ENCODE results near the gene HECTD1.
"Not testable (repeated sequence)": the region's sequence is repeated elsewhere in the genome, so short reads cannot be mapped to it uniquely, and the experiment has no call there.

Gene HECTD1

GRCh38 chr14:31093884-31094839 is 113.4 kb downstream of the HECTD1 start:
- not testable (repeated sequence) for DNase-seq (ENCODE audit: low read depth, low spot score)

GRCh38 chr14:31092160-31092708 is 115.4 kb downstream of the HECTD1 start:
- DNase-seq (ENCODE audit: low read depth, low spot score): no peak

DNA sequence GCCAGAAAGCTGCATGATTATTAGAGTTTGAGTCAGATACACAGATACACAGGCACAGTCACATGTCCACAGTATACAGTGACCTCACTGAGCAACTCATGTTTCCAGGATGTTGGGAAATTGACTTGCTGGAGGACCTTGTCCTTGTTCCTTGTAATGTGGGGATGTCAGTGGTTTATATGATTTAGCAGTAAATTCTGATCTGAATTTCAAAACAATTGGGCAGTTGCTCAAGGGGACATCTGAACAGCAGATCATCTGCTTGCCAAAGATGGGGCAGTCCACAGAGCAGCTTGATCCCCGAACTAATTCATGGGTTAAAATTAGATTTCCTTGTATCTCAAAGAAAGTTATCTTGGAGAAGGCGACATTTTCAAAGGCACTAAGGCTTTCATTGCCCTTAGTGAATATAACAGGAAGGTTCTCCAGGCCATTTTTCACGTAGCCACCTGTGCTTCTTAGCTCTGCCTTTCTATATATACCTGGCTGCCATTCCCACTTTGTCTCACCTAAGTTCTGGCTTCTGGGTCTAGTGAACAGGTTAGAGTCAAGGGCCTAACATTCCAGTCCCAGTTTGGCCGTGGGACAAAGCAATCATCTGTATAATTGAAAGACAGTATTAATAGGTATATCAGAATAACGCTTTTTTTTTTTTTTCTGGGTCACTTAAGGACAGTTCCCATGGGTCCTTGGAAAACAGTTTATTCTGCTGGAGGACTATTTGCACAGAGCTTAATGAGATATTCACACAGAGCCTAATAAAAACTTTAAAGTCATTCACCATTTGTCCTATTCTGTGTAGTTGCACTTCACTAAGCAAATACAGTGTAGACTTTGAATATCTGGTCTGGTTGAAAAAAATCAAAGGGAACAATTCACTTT is 116.5 kb downstream of the HECTD1 start:
- peak; percentile 30 for DNase-seq (ENCODE audit: low read depth, low spot score)

DNA sequence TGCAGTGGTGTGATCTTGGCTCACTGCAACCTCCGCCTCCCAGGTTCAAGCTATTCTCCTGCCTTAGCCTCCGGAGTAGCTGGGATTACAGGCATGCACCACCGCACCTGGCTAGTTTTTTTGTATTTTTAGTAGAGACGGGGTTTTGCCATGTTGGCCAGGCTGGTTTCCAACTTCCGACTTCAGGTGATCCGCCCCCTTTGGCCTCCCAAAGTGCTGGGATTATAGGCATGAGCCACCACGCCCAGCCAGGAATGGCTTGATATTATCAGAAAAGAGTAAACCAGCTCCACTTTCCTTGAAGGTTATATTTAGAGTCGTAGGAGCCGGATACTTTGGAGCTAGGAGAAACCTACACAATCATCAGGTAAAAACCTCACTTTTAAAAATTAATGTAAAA is 121.1 kb downstream of the HECTD1 start:
- DNase-seq (ENCODE audit: low read depth, low spot score): not testable (repeated sequence)

DNA sequence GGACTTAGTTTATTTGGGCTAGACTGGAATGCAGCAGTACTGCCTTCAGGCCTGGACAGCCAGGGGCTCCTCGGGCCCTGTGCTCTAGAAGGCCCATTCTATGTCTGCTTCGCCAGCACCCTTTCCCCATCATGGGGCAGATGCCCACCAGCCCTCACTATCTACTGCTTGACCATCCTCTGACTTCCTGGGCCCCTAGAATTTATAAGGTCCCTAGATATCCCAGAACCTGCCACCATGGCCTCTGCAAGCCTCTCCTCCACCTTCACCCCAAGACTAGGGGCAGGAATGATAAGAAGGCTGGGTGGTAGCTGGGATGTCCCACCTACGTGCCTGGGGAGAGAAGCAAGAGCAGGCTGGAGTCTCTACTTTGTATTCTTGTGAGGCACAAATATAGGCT is 122.6 kb downstream of the HECTD1 start:
- DNase-seq (ENCODE audit: low read depth, low spot score): no peak

- no peak for DNase-seq (ENCODE audit: low read depth, low spot score)
Observed at GRCh38 chr14:31084385-31084784, 123.2 kb downstream of the HECTD1 start.

DNA sequence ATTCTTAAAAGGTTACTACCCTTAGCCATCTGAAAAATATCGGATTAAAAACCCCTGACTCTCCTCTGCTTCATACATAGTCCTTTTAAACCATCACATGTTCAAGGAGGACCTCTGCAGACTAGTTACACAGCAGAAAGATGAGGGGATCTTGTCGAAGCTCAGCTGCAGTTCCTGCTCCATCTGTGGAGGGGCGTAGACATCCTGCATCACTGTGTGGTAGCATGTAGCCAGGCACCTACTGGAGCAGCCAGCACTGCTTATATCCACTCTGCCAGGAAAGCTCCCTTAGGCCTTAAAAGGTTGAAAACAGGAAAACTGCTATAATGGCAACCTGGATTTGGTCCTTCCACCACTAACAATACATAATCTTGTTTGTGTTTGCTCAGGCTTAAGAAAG is 123.8 kb downstream of the HECTD1 start:
- DNase-seq (ENCODE audit: low read depth, low spot score): no peak

- DNase-seq (ENCODE audit: low read depth, low spot score): no peak
Observed at GRCh38 chr14:31080484-31080883, 127.1 kb downstream of the HECTD1 start.

DNA sequence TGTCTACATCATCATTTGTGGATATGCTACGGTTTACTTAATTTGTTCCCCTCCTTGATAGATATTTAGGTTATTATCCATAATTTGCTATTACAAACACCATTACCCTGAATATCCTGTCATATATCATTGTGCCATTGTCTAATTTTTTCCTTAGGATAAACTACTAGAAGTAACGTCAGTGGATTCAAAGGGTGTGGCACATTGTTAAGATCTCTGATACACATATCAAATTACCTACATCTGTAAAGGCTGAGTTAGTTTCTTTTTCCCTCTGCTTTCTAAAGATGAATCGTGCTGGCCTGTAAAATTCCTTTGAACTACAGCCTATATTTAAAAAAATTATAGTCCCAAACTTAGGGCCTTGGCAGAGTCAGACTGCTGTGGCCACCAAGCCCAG is 127.5 kb downstream of the HECTD1 start:
- DNase-seq (ENCODE audit: low read depth, low spot score): no peak

GRCh38 chr14:31078766-31079165 is 128.8 kb downstream of the HECTD1 start:
- no peak for DNase-seq (ENCODE audit: low read depth, low spot score)

DNA sequence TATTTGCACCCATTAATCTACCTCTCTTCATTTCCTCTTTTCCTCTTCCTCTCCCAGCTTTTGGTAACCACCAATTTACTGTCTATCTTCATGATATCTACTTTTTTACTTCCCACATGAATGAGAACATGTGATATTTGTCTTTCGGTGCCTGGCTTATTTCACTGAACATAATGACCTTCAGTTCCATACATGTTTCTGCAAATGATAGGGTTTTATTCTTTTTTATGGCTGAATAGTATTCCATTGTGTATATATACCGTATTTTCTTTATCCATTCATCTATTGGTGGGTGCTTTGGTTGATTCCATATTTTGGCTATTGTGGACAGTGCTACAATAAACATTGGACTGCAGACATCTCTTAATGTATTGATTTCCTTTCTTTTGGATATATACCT is 132.4 kb downstream of the HECTD1 start:
- DNase-seq (ENCODE audit: low read depth, low spot score): no peak

GRCh38 chr14:31071151-31071550 is 136.4 kb downstream of the HECTD1 start:
- no peak for DNase-seq (ENCODE audit: low read depth, low spot score)

DNA sequence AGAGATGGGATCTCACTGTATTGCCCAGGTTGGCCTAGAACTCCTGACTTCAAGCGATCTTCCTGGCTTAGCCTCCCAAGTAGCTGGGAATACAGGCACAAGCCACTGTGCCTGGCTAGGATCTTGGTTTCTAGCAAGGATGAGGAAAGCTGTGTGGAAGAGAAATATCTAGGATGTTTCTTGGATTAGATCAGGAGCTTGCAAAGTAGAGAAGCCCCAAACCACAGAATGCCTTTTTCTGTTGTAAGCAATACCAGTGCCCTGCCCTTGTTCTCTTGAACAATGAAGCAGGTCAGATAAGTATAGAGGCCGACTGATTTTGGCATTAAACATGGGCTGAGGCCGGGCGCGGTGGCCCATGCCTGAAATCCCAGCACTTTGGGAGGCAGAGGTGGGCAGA is 137.2 kb downstream of the HECTD1 start:
- no peak for DNase-seq (ENCODE audit: low read depth, low spot score)

DNA sequence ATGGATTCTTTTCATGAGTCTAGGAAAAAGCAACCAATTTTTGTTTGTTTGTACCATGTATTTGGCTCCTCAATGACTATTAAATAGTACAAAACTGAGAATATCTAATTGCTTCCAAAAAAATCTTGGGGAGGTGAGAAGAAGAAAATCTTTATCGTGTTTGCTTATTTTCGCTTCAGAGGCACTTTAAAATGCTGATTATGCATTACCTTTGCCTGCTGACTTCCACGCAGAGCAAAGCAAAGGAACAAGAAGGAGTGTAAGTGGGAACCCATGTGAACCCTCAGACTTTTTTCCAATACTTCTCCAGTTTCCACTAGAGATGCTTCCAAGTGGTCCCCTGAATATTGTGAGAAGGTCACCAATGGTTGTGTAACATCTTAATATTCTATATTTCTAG is 138.2 kb downstream of the HECTD1 start:
- no peak for DNase-seq (ENCODE audit: low read depth, low spot score)

GRCh38 chr14:31068235-31068634 is 139.4 kb downstream of the HECTD1 start:
- no peak for DNase-seq (ENCODE audit: low read depth, low spot score)

DNA sequence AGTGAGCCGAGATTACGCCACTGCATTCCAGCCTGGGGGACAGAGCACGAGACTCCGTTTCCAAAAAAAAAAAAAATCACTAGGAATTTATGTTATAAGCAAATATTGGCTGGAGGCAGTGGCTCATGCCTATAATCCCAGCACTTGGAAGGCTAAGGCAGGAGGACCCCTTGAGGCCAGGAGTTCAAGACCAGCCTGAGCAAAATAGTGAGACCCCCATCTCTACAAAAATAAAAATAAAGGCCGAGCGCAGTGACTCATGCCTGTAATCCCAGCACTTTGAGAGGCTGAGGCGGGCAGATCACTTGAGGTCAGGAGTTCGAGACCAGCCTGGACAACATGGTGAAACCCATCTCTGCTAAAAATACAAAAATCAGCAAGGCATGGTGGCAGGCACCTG is 144.7 kb downstream of the HECTD1 start:
- not testable (repeated sequence) for DNase-seq (ENCODE audit: low read depth, low spot score)

- no peak for DNase-seq (ENCODE audit: low read depth, low spot score)
Observed at GRCh38 chr14:31060253-31060875, 147.2 kb downstream of the HECTD1 start.

DNA sequence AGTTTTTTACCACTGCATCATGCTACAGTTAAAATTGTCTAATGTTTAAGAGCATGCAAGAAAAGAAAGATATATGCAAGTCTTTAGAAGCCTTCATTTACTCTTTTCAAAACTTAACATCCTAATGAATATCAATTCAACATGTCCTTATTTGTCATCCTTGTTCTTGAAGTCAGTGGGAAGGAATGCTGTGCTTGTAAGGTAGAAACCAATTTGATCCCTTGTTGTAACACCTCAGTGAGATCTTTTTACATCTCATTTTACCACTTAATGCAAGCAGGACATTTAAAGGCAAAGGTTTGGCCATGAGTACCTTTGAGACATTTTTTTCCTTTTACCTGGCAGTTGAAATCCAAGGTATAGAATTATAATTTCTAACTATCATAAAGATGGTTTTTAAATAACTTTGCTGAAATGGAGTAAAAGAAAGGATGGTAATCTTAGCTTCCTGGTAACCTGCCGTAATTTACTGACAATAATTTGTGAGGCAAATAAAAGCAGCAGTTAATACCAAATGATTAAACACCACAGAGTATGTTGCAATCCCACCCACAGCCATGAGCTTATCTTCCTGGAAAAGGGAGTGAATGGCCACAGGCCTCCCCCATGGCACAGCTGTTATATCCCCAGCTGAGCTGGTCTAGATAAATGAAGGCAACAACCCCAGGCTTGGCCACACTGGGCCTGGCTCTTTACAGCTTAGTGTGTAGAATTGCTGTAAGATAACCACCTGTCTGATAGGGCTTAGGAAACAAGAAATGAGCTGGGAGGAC is 148.3 kb downstream of the HECTD1 start:
- no peak for DNase-seq (ENCODE audit: low read depth, low spot score)

GRCh38 chr14:31057701-31058364 is 149.8 kb downstream of the HECTD1 start:
- DNase-seq (ENCODE audit: low read depth, low spot score): no peak

- no peak for DNase-seq (ENCODE audit: low read depth, low spot score)
Observed at GRCh38 chr14:31057035-31057434, 150.6 kb downstream of the HECTD1 start.

Measured in brain pericyte (primary cell).